DND-41 (cell line): Measurements from ENCODE around the gene TAF1D.

Experiments used
- ATAC-seq: fragments of 200-7000 bp; cut with Tn5 transposase; 3 replicates; pipeline ENCODE4 v1.9.1; 2021; ENCODE audit warnings: low read depth; ENCODE audit not compliant: insufficient read depth
- DNase-seq: peaks from one replicate; pipeline ENCODE4 v3.0.0-alpha.2; 2020
- H2AFZ ChIP-seq: 2 replicates; pipeline ENCODE4 v1.6.0; 2012; ENCODE audit warnings: low read depth, low read length
- H3K27ac ChIP-seq: 2 replicates; pipeline ENCODE4 v1.5.1; 2012; ENCODE audit warnings: low read length, inconsistent platforms
- H3K27me3 ChIP-seq: fragments of 200-600 bp; sonication (generic); 2 replicates; pipeline ENCODE4 v1.6.0; 2012; ENCODE audit warnings: low read length, mild to moderate bottlenecking, inconsistent platforms; ENCODE audit not compliant: insufficient read depth, poor library complexity
- H3K36me3 ChIP-seq: 2 replicates; pipeline ENCODE4 v1.5.1; 2012; ENCODE audit warnings: low read length, inconsistent platforms; ENCODE audit not compliant: insufficient read depth
- H3K4me1 ChIP-seq: 2 replicates; pipeline ENCODE4 v1.5.1; 2012; ENCODE audit warnings: mild to moderate bottlenecking, low read length; ENCODE audit not compliant: insufficient read depth
- H3K4me2 ChIP-seq: 2 replicates; pipeline ENCODE4 v1.6.0; 2012; ENCODE audit warnings: mild to moderate bottlenecking, moderate library complexity, low read length, inconsistent platforms; ENCODE audit not compliant: insufficient read depth
- H3K4me3 ChIP-seq, 2 experiments: fragments of 200-600 bp in 1 of 2; shearing (Covaris generic) in 1 of 2; 2 replicates each; pipeline ENCODE4 v1.5.1; 2012 to 2016; ENCODE audit warnings: inconsistent platforms in 2 of 2, low read length in 2 of 2, mild to moderate bottlenecking in 2 of 2, low read depth in 1 of 2, moderate library complexity in 1 of 2
- H3K79me2 ChIP-seq: 2 replicates; pipeline ENCODE4 v1.6.0; 2012; ENCODE audit warnings: low read length, inconsistent platforms; ENCODE audit not compliant: insufficient read depth
- H3K9ac ChIP-seq: 2 replicates; pipeline ENCODE4 v1.6.0; 2012; ENCODE audit warnings: low read depth, mild to moderate bottlenecking, inconsistent platforms, low read length, moderate library complexity
- H3K9me3 ChIP-seq: 2 replicates; pipeline ENCODE4 v1.5.1; 2012; ENCODE audit warnings: low read length, moderate library complexity, mild to moderate bottlenecking, inconsistent platforms; ENCODE audit not compliant: insufficient read depth, severe bottlenecking
- H4K20me1 ChIP-seq: 2 replicates; pipeline ENCODE4 v1.6.0; 2012; ENCODE audit warnings: low read length; ENCODE audit not compliant: insufficient read depth
- EZH2 ChIP-seq: IDR thresholded peaks from 3 replicates; pipeline ENCODE4 v1.6.1; 2012; ENCODE audit warnings: borderline replicate concordance, low read depth, mild to moderate bottlenecking, moderate library complexity, low read length, inconsistent platforms; ENCODE audit not compliant: severe bottlenecking
- TF ChIP-seq, protein P1 (sequence below): IDR thresholded peaks from 2 replicates; pipeline ENCODE4 v1.5.1; 2012; ENCODE audit warnings: borderline replicate concordance, low read length, moderate library complexity, mild to moderate bottlenecking; ENCODE audit not compliant: poor library complexity, severe bottlenecking; ENCODE audit errors: extremely low read depth

TAF1D gene

GRCh38 chr11:93773601-93774200 lies 32.4 kb upstream of the TAF1D start:
- no peak overlapping the region for H2AFZ ChIP-seq
- H4K20me1 ChIP-seq = no peaks in the 10 kb centered on the region
- H3K27ac ChIP-seq = no peak overlapping the region
- H3K9me3 ChIP-seq = peaks cover 16% of the 10 kb centered on the region
- no peaks in the 10 kb centered on the region for H3K4me1 ChIP-seq
- no peak overlapping the region for H3K4me2 ChIP-seq
- DNase-seq (no peak), ATAC-seq (no peak)
- no peaks in the 10 kb centered on the region for H3K36me3 ChIP-seq
- H3K27me3 ChIP-seq = no peaks in the 10 kb centered on the region
- H3K9ac ChIP-seq = no peak overlapping the region
- no peaks in the 10 kb centered on the region for H3K79me2 ChIP-seq
- no peak overlapping the region for H3K4me3 ChIP-seq
- no peak for TF ChIP-seq EZH2
- TF ChIP-seq, protein P1, sequence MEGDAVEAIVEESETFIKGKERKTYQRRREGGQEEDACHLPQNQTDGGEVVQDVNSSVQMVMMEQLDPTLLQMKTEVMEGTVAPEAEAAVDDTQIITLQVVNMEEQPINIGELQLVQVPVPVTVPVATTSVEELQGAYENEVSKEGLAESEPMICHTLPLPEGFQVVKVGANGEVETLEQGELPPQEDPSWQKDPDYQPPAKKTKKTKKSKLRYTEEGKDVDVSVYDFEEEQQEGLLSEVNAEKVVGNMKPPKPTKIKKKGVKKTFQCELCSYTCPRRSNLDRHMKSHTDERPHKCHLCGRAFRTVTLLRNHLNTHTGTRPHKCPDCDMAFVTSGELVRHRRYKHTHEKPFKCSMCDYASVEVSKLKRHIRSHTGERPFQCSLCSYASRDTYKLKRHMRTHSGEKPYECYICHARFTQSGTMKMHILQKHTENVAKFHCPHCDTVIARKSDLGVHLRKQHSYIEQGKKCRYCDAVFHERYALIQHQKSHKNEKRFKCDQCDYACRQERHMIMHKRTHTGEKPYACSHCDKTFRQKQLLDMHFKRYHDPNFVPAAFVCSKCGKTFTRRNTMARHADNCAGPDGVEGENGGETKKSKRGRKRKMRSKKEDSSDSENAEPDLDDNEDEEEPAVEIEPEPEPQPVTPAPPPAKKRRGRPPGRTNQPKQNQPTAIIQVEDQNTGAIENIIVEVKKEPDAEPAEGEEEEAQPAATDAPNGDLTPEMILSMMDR = no peak

GRCh38 chr11:93773045-93773477 lies 31.8 kb upstream of the TAF1D start:
- Histone ChIP-seq H3K79me2 (no peaks in the 10 kb centered on the region), H2AFZ (no peak overlapping the region), H3K9ac (no peak overlapping the region), H4K20me1 (no peaks in the 10 kb centered on the region), H3K9me3 (peaks cover 16% of the 10 kb centered on the region), H3K27me3 (no peaks in the 10 kb centered on the region), H3K36me3 (no peaks in the 10 kb centered on the region), H3K27ac (no peak overlapping the region), H3K4me1 (no peaks in the 10 kb centered on the region), H3K4me3 (no peak overlapping the region), H3K4me2 (no peak overlapping the region)
- ATAC-seq = no peak
- TF ChIP-seq EZH2 = no peak
- TF ChIP-seq, protein P1 = no peak
- no peak for DNase-seq

DNA sequence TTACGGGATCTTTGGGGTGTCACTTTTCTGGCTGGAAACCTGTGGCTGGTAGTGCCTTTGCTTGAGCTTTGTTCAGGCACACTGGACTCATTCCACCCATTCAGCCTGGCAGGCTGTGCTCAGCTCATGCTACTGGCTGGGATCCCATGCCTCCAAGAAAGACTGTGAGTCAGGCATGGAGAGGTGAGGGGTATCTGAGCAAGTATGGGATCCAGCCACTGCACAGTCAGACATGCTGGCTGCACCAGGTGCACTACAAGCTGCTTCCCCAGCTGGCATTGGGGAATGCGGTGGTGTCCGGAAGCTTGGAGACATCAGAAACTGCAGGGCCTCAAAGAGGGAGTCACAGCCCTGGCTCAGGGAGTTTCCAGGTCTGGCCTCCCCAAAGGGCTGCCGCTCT lies 30.8 kb upstream of the TAF1D start:
- H3K4me1 ChIP-seq = no peaks in the 10 kb centered on the region
- no peak overlapping the region for H2AFZ ChIP-seq
- H3K27me3 ChIP-seq = no peaks in the 10 kb centered on the region
- H3K79me2 ChIP-seq = no peaks in the 10 kb centered on the region
- no peaks in the 10 kb centered on the region for H4K20me1 ChIP-seq
- H3K4me3 ChIP-seq = no peak overlapping the region
- H3K9me3 ChIP-seq = peaks cover 17% of the 10 kb centered on the region
- no peaks in the 10 kb centered on the region for H3K36me3 ChIP-seq
- TF ChIP-seq EZH2 = no peak
- no peak for DNase-seq
- H3K4me2 ChIP-seq = no peak overlapping the region
- no peak overlapping the region for H3K27ac ChIP-seq
- no peak overlapping the region for H3K9ac ChIP-seq
- no peak for ATAC-seq

GRCh38 chr11:93770160-93770559 lies 28.9 kb upstream of the TAF1D start:
- Histone ChIP-seq H3K36me3 (no peaks in the 10 kb centered on the region), H3K79me2 (no peaks in the 10 kb centered on the region), H3K4me2 (no peak overlapping the region), H4K20me1 (no peaks in the 10 kb centered on the region), H2AFZ (no peak overlapping the region), H3K27me3 (no peaks in the 10 kb centered on the region), H3K9me3 (peaks cover 19% of the 10 kb centered on the region), H3K9ac (no peak overlapping the region), H3K4me1 (no peaks in the 10 kb centered on the region), H3K4me3 (no peak overlapping the region), H3K27ac (no peak overlapping the region)
- TF ChIP-seq EZH2 = no peak
- TF ChIP-seq, protein P1 = no peak
- DNase-seq (no peak), ATAC-seq (no peak)
